Natural killer cell (primary cell): ENCODE measurements around the gene ALDH1B1. TPM values are rescaled to one million over a fixed set of nuclear protein-coding genes. Genes with fewer than 3 reads are reported as not detected.

ENCODE experiments used
- ATAC-seq, 3 donors: fragments of 150-1000 bp in 2 of 3; fragments of 200-7000 bp in 1 of 3; cut with Tn5 transposase; 1 replicate in 1 of 3; 2 replicates in 2 of 3; pipeline ENCODE4 v1.10.0; 2021; ENCODE audit warnings: mild to moderate bottlenecking in 2 of 3, moderate library complexity in 2 of 3
- DNase-seq, 2 donors: peaks; one replicate each; pipeline versions ENCODE4 v3.0.0 to v3.0.0-alpha.2; 2013 to 2021; ENCODE audit warnings: mixed read lengths in 1 of 2
- H3K27ac ChIP-seq: one replicate; pipeline ENCODE4 v1.5.1; 2013; ENCODE audit warnings: mild to moderate bottlenecking, low read length
- H3K27me3 ChIP-seq: one replicate; pipeline ENCODE4 v1.6.1; 2013; ENCODE audit warnings: low read length; ENCODE audit not compliant: control insufficient read depth, insufficient read depth
- H3K36me3 ChIP-seq: one replicate; pipeline ENCODE4 v1.6.1; 2013; ENCODE audit warnings: low read length; ENCODE audit not compliant: control insufficient read depth, insufficient read depth
- H3K4me1 ChIP-seq: one replicate; pipeline ENCODE4 v1.6.1; 2013; ENCODE audit warnings: low read length; ENCODE audit not compliant: control insufficient read depth, insufficient read depth
- H3K4me3 ChIP-seq: one replicate; pipeline ENCODE4 v1.5.1; 2013; ENCODE audit warnings: low read length
- H3K9me3 ChIP-seq: one replicate; pipeline ENCODE4 v1.6.1; 2013; ENCODE audit warnings: low read length; ENCODE audit not compliant: control insufficient read depth, insufficient read depth
- H3K27ac Mint-ChIP-seq, 2 donors: one replicate each; pipeline ENCODE4 v1.8.0; 2022; ENCODE audit warnings: mild to moderate bottlenecking in 2 of 2, mixed read lengths in 2 of 2, moderate library complexity in 1 of 2
- H3K27me3 Mint-ChIP-seq, 2 donors: one replicate each; pipeline ENCODE4 v1.8.0; 2022; ENCODE audit warnings: low read depth in 2 of 2, mixed read lengths in 2 of 2
- H3K36me3 Mint-ChIP-seq: one replicate; pipeline ENCODE4 v1.8.0; 2022; ENCODE audit warnings: mixed read lengths
- H3K4me1 Mint-ChIP-seq, 2 donors: one replicate each; pipeline ENCODE4 v1.8.0; 2022; ENCODE audit warnings: mixed read lengths in 2 of 2
- H3K4me3 Mint-ChIP-seq: one replicate; pipeline ENCODE4 v1.8.0; 2022; ENCODE audit warnings: mild to moderate bottlenecking, moderate library complexity, mixed read lengths
- H3K9me3 Mint-ChIP-seq, 2 donors: one replicate each; pipeline ENCODE4 v1.8.0; 2022; ENCODE audit warnings: mixed read lengths in 2 of 2
- WGBS: methylation state at CpG from one replicate; pipeline ENCODE4 v1.1.7; 2013; ENCODE audit warnings: missing lambda C conversion rate; ENCODE audit not compliant: insufficient coverage; 5-methylcytosine and 5-hydroxymethylcytosine counted together
- intact Hi-C: fragments of 100-400 bp; cut with micrococcal nuclease; formaldehyde crosslinking; loops from one replicate; pipeline ENCODE4 v1.14.2; 2022
- total RNA-seq, 4 donors: library from RNA; stranded (reverse); fragments of 120-200 nt in 1 of 4; gene quantifications; one replicate each; pipeline versions ENCODE4 v1.2.3 to v1.2.4, GENCODE V29; 2013 to 2022
- TF ChIP-seq, protein P1 (sequence below): fragments of 200-600 bp; IDR thresholded peaks from one replicate; pipeline ENCODE4 v1.8.0; 2022; ENCODE audit warnings: antibody characterized with exemption

ALDH1B1 gene
- total RNA-seq, 3 donors from 2014 or later (not counting 1 experiment from before 2014, with no cell fraction given) = 2.5 to 5.3 (median 3.5) TPM

DNA sequence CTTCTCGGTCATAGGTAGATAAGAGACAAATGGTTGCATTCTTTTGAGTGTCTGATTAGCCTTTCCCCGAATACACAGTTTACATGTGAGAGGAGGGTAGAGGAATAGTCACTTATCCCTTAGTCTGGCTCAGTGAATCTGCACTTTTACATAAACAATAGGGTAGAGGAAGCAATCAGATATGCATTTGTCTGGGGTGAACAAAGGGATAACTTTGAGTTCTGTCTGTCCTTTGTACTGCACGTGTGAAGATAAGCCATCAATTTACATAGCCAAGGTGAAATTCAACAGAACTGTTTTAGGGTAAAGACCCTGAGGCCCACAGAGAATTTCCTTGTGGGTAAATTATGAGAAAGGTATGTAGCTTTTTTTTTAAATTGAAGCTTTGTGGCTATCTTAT, 41.9 kb downstream of the ALDH1B1 start:
- TF ChIP-seq, protein P1, sequence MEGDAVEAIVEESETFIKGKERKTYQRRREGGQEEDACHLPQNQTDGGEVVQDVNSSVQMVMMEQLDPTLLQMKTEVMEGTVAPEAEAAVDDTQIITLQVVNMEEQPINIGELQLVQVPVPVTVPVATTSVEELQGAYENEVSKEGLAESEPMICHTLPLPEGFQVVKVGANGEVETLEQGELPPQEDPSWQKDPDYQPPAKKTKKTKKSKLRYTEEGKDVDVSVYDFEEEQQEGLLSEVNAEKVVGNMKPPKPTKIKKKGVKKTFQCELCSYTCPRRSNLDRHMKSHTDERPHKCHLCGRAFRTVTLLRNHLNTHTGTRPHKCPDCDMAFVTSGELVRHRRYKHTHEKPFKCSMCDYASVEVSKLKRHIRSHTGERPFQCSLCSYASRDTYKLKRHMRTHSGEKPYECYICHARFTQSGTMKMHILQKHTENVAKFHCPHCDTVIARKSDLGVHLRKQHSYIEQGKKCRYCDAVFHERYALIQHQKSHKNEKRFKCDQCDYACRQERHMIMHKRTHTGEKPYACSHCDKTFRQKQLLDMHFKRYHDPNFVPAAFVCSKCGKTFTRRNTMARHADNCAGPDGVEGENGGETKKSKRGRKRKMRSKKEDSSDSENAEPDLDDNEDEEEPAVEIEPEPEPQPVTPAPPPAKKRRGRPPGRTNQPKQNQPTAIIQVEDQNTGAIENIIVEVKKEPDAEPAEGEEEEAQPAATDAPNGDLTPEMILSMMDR = no peak
- Mint-ChIP-seq H3K27ac (no peak overlapping the region), H3K4me3 (no peak overlapping the region), H3K27me3 (peaks cover 14 to 26% of the 10 kb centered on the region in 2 donors), H3K9me3 (no peaks in the 10 kb centered on the region), H3K4me1 (peaks cover 0 to 6% of the 10 kb centered on the region in 2 donors), H3K36me3 (no peaks in the 10 kb centered on the region)
- no peaks in the 10 kb centered on the region for H3K27me3 ChIP-seq
- ATAC-seq = no peak
- H3K36me3 ChIP-seq = no peaks in the 10 kb centered on the region
- H3K27ac ChIP-seq = no peak overlapping the region
- no peak for DNase-seq
- H3K9me3 ChIP-seq = no peaks in the 10 kb centered on the region
- intact Hi-C loops = no loop called here
- WGBS = 75% methylated on average over 3 of the region's 3 CpGs
- H3K4me3 ChIP-seq = no peak overlapping the region
- no peaks in the 10 kb centered on the region for H3K4me1 ChIP-seq

DNA sequence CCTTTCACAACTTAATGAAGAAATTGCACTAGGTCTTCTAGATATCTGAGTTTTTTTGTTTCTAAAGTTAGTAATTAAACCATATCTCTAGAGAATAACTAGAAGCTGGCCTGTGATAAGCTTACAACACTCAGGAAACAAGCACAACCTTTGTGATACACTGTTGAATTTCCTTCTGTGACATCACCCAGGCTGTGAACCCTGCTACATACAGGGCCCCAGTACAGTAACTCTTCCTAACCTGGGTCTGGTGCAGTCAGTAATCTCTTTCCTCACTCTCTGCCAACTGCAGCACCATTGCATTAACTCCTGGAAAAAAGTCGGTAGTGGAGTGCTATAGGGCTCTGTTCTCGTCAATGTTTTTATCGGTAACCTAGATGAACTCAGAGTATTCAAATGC, 42.4 kb downstream of the ALDH1B1 start:
- Mint-ChIP-seq H3K27ac (no peak overlapping the region), H3K36me3 (no peaks in the 10 kb centered on the region), H3K9me3 (no peaks in the 10 kb centered on the region), H3K4me1 (peaks cover 0 to 6% of the 10 kb centered on the region in 2 donors), H3K4me3 (no peak overlapping the region), H3K27me3 (peaks cover 14 to 31% of the 10 kb centered on the region in 2 donors)
- Histone ChIP-seq H3K9me3 (no peaks in the 10 kb centered on the region), H3K27ac (no peak overlapping the region), H3K4me3 (no peak overlapping the region), H3K4me1 (no peaks in the 10 kb centered on the region), H3K36me3 (no peaks in the 10 kb centered on the region), H3K27me3 (no peaks in the 10 kb centered on the region)
- TF ChIP-seq, protein P1 = no peak
- DNase-seq (no peak), ATAC-seq (no peak)
- WGBS = 100% methylated on average over 3 of the region's 3 CpGs
- intact Hi-C loops = no loop called here

DNA sequence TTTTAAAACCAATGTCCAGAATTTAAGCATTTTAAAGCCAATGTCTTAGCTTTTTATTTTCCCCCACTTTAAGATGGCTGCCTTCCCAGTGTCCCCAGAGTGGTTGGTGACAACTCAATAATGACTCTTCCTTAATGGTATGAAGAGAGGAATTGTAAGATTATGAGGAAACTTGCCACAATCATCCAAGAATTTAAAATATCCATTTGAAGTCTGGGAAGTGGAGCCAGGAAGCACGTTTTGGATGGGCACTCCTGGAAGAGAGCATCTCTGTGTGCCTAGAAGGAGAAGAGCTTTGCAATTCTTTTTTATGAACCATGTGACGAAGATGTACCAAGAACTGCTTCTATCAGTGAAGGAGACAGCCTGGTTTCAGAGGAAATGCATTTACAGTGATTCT, 43.0 kb downstream of the ALDH1B1 start:
- Mint-ChIP-seq H3K36me3 (no peaks in the 10 kb centered on the region), H3K4me3 (no peak overlapping the region), H3K27me3 (peaks cover 18 to 38% of the 10 kb centered on the region in 2 donors), H3K9me3 (no peaks in the 10 kb centered on the region), H3K27ac (no peak overlapping the region), H3K4me1 (peaks cover 0 to 6% of the 10 kb centered on the region in 2 donors)
- Histone ChIP-seq H3K9me3 (no peaks in the 10 kb centered on the region), H3K4me3 (no peak overlapping the region), H3K27me3 (no peaks in the 10 kb centered on the region), H3K27ac (no peak overlapping the region), H3K4me1 (no peaks in the 10 kb centered on the region), H3K36me3 (no peaks in the 10 kb centered on the region)
- WGBS = 67% methylated on average over 2 of the region's 2 CpGs
- DNase-seq = no peak
- intact Hi-C loops = no loop called here
- TF ChIP-seq, protein P1 = no peak
- no peak for ATAC-seq

DNA sequence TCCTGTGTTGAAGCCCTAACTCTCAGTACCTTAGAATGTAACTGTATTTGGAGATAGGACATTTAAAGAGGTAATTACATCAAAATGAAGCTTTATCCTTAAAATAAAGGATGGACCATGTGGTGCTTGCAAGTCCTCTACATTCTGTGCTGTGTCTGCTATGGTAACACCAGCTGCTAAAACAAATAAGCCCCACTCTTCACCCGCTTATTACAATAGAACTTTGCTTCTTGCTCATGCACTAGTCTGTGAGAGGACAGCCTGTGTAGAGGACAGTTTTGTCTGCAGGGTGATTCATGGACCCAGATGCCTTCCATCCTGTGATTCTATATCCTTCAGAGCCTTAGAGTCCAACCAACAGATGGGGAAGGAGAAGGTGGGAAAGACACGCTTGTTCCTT, 44.2 kb downstream of the ALDH1B1 start:
- no peak for DNase-seq
- H3K27ac ChIP-seq = no peak overlapping the region
- Mint-ChIP-seq H3K27me3 (peaks cover 18 to 38% of the 10 kb centered on the region in 2 donors), H3K4me3 (no peak overlapping the region), H3K36me3 (no peaks in the 10 kb centered on the region), H3K9me3 (no peaks in the 10 kb centered on the region), H3K4me1 (peaks cover 0 to 6% of the 10 kb centered on the region in 2 donors), H3K27ac (no peak overlapping the region)
- no peak overlapping the region for H3K4me3 ChIP-seq
- no peaks in the 10 kb centered on the region for H3K9me3 ChIP-seq
- no peak for ATAC-seq
- 100% methylated on average over 1 of the region's 2 CpGs for WGBS
- no peaks in the 10 kb centered on the region for H3K27me3 ChIP-seq
- no peaks in the 10 kb centered on the region for H3K36me3 ChIP-seq
- intact Hi-C loops = no loop called here
- no peaks in the 10 kb centered on the region for H3K4me1 ChIP-seq
- TF ChIP-seq, protein P1 = no peak
